Fibroblast of lung (primary cell): ENCODE results near the gene TMEM60. TPM values are rescaled to one million over a fixed set of nuclear protein-coding genes. Genes with fewer than 3 reads are reported as not detected.

Source experiments
- DNase-seq, 2 donors: peaks; one replicate each; pipeline versions ENCODE4 v3.0.0 to v3.0.0-alpha.2; 2010; ENCODE audit warnings: low read depth in 2 of 2
- H2AFZ ChIP-seq: 2 replicates; pipeline ENCODE4 v1.5.1; 2012; ENCODE audit warnings: low read length, control low read depth, inconsistent platforms
- H3K27ac ChIP-seq: 2 replicates; pipeline ENCODE4 v1.5.1; 2011; ENCODE audit warnings: low read length, control low read depth; ENCODE audit not compliant: insufficient read depth
- H3K27me3 ChIP-seq: 2 replicates; pipeline ENCODE4 v1.5.1; 2011; ENCODE audit warnings: mild to moderate bottlenecking, low read length; ENCODE audit not compliant: control insufficient read depth, insufficient read depth
- H3K36me3 ChIP-seq: 2 replicates; pipeline ENCODE4 v1.5.1; 2011; ENCODE audit warnings: low read length; ENCODE audit not compliant: control insufficient read depth, insufficient read depth
- H3K4me1 ChIP-seq: 2 replicates; pipeline ENCODE4 v1.5.1; 2011; ENCODE audit warnings: low read length; ENCODE audit not compliant: control insufficient read depth, insufficient read depth; ENCODE audit errors: extremely low read depth
- H3K4me2 ChIP-seq: 2 replicates; pipeline ENCODE4 v1.5.1; 2011; ENCODE audit warnings: low read length, control low read depth; ENCODE audit not compliant: insufficient read depth; ENCODE audit errors: extremely low read depth
- H3K4me3 ChIP-seq, 4 experiments: fragments of 200-600 bp in 1 of 4; sonication (generic) in 1 of 4; replicated peaks in 1 of 4; 2 replicates each; pipeline ENCODE4 v1.5.1; 2011 to 2016; ENCODE audit warnings: low read length in 4 of 4, low read depth in 3 of 4, mild to moderate bottlenecking in 3 of 4, control low read depth in 2 of 4, inconsistent platforms in 1 of 4, mixed read lengths in 1 of 4; ENCODE audit not compliant: insufficient read depth in 1 of 4; ENCODE audit errors: control extremely low read depth in 1 of 4
- H3K79me2 ChIP-seq: 2 replicates; pipeline ENCODE4 v1.5.1; 2012; ENCODE audit warnings: mild to moderate bottlenecking, low read length, inconsistent platforms; ENCODE audit not compliant: control insufficient read depth, insufficient read depth
- H3K9ac ChIP-seq: 2 replicates; pipeline ENCODE4 v1.5.1; 2011; ENCODE audit warnings: mild to moderate bottlenecking, low read length, control low read depth; ENCODE audit not compliant: insufficient read depth
- H3K9me3 ChIP-seq: 2 replicates; pipeline ENCODE4 v1.5.1; 2012; ENCODE audit warnings: low read depth, low read length; ENCODE audit not compliant: control insufficient read depth, insufficient read depth
- H4K20me1 ChIP-seq: 2 replicates; pipeline ENCODE4 v1.5.1; 2011; ENCODE audit warnings: low read length; ENCODE audit not compliant: control insufficient read depth, insufficient read depth; ENCODE audit errors: extremely low read depth
- EZH2 ChIP-seq: IDR thresholded peaks from 2 replicates; pipeline ENCODE4 v1.5.1; 2012; ENCODE audit warnings: low read length, control low read depth, mild to moderate bottlenecking; ENCODE audit errors: missing control alignments
- polyA minus RNA-seq: library from RNA; depleted of rRNA, polyadenylated mRNA; stranded (reverse); fragments of >200 nt; gene quantifications from 2 replicates; pipeline ENCODE4 v1.2.3, GENCODE V29; 2011; ENCODE audit warnings: low replicate concordance
- polyA plus RNA-seq, 2 donors: library from polyadenylated mRNA; depleted of rRNA in 1 of 2; stranded (reverse) in 1 of 2; unstranded in 1 of 2; fragments of >200 nt; gene quantifications; 2 replicates each; pipeline ENCODE4 v1.2.1, GENCODE V29; 2011 to 2012; ENCODE audit warnings: missing spikeins in 1 of 2
- total RNA-seq: library from RNA; depleted of rRNA; stranded (reverse); fragments of >200 nt; gene quantifications from 2 replicates; pipeline ENCODE4 v1.2.1, GENCODE V29; 2014
- TF ChIP-seq, protein P1 (sequence below), 2 donors: IDR thresholded peaks in 1 of 2; conservative IDR thresholded peaks in 1 of 2; 1 replicate in 1 of 2; 2 replicates in 1 of 2; pipeline ENCODE4 v1.5.1; 2011 to 2012; ENCODE audit warnings: low read length in 2 of 2, control low read depth in 1 of 2, inconsistent platforms in 1 of 2, low read depth in 1 of 2, mild to moderate bottlenecking in 1 of 2

Gene TMEM60, protein sequence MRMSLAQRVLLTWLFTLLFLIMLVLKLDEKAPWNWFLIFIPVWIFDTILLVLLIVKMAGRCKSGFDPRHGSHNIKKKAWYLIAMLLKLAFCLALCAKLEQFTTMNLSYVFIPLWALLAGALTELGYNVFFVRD
- total RNA-seq (19.8 and 24.4 TPM in 2 replicates), polyA plus RNA-seq (45.5 and 52.5 TPM in 2 replicates), polyA minus RNA-seq (2.4 and 5.9 TPM in 2 replicates)
- 32.1 and 39.1 TPM in 2 replicates for polyA plus RNA-seq (2012)

DNA sequence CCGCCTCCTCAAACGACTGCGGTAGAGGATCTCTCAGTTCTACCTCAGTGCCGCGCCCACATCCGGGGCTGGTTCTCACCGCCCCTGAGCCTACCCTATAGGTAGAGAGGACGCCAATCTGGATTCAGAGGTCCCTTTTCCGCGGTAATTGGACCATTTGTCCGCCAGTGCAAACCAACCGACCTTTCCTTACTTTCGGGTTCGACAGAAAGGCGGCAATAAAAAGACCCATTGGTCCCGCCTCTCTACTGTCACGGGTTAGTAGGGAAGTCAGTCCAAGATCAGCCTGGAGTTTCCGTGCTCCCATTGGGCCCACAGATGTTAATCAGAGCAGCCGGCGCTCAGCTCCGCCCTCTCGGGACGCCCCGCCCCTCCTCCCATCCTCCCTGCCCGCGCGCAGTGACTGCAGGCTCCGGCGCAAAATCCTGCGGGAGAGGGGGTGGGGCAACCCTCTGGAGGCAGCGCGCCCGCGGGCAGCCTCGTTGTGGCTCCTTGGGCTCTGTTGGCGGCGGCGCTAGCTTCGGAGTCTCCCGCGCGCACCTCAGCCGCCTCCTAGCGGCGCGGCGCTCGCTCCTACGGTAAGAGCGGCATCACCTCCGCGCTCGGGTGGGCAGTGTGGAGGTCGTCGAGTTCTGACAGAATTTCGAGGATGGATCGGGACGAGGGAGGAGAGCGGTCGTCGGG is at the start of gene TMEM60, which contains the start of gene PHTF2:
Gene TMEM60 (minus strand): TSS at position 41 of the 684 bp plus-strand sequence. CDS start 4,061 bp downstream, outside the sequence.
Gene PHTF2 (plus strand): TSS at position 380 of the 684 bp plus-strand sequence.
- H3K79me2 ChIP-seq, result peaks cover 75% of the 10 kb centered on the region
- H3K4me2 ChIP-seq, result peak within 1 kb of the TSS; percentile 87
- peak within 1 kb of the TSS; percentile 92 for H2AFZ ChIP-seq
- DNase-seq, result peak; percentile 100
- H3K27me3 ChIP-seq, result no peaks in the 10 kb centered on the region
- TF ChIP-seq EZH2, result no peak
- TF ChIP-seq, protein P1, sequence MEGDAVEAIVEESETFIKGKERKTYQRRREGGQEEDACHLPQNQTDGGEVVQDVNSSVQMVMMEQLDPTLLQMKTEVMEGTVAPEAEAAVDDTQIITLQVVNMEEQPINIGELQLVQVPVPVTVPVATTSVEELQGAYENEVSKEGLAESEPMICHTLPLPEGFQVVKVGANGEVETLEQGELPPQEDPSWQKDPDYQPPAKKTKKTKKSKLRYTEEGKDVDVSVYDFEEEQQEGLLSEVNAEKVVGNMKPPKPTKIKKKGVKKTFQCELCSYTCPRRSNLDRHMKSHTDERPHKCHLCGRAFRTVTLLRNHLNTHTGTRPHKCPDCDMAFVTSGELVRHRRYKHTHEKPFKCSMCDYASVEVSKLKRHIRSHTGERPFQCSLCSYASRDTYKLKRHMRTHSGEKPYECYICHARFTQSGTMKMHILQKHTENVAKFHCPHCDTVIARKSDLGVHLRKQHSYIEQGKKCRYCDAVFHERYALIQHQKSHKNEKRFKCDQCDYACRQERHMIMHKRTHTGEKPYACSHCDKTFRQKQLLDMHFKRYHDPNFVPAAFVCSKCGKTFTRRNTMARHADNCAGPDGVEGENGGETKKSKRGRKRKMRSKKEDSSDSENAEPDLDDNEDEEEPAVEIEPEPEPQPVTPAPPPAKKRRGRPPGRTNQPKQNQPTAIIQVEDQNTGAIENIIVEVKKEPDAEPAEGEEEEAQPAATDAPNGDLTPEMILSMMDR (conservative IDR thresholded peaks at IDR 0.05 in 1 of 2, IDR thresholded peaks at IDR 0.05 in 1 of 2; ENCODE audit: low read depth in 1 of 2, low read length in 2 of 2), result peak; percentile 37 to 52
- H3K9me3 ChIP-seq, result no peaks in the 10 kb centered on the region
- peak within 1 kb of the TSS; percentile 90 to 99 (median 97) for H3K4me3 ChIP-seq
- no peaks in the 10 kb centered on the region for H4K20me1 ChIP-seq
- H3K9ac ChIP-seq, result peak within 1 kb of the TSS; percentile 95
- H3K4me1 ChIP-seq, result peaks cover 2% of the 10 kb centered on the region
- H3K27ac ChIP-seq, result peak within 1 kb of the TSS; percentile 94
- H3K36me3 ChIP-seq, result peaks cover 1% of the 10 kb centered on the region

DNA sequence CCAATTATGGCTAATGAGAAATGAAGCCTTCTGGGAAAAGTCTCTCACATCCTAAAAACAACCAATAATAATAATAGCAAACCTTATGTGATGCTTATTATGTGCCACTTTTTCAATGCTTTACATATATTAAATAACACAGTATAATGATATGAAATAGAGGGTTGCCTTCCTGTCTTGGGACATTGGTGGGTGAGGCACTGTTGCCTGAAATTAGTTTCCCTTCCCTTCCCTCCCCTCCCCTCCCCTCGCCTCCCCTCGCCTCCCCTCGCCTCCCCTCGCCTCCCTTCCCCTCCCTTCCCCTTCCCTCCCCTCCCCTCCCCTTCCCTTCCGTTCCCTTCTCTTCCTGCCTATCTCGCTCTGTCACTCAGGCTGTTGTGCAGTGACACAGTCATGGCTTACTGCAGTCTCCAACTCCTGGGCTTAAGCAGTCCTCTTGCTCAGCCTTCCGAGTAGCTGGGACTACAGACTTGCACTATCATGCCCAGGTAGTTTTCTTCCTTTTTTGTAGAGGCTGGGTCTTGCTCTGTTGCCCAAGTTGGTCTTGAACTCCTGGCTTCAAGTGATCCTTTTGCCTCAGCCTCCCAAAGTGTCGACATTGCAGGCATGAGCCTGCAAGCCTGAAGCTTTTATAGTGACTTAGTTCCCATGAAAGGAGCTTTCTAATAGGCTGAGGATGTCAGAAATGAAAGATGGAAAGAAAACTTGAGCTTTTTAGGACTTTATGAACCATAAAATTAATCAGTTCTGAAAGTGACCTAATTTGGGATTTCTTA is 48.3 kb upstream of the TMEM60 start:
- DNase-seq, result no peak
- Histone ChIP-seq H3K9me3 (no peaks in the 10 kb centered on the region), H3K9ac (no peak overlapping the region), H4K20me1 (no peaks in the 10 kb centered on the region), H3K4me3 (no peak overlapping the region), H2AFZ (no peak overlapping the region), H3K27me3 (no peaks in the 10 kb centered on the region), H3K4me2 (no peak overlapping the region), H3K27ac (no peak overlapping the region), H3K4me1 (no peaks in the 10 kb centered on the region), H3K79me2 (no peaks in the 10 kb centered on the region), H3K36me3 (no peaks in the 10 kb centered on the region)
- TF ChIP-seq EZH2, result no peak
- TF ChIP-seq, protein P1 (conservative IDR thresholded peaks at IDR 0.05 in 1 of 2, IDR thresholded peaks at IDR 0.05 in 1 of 2; ENCODE audit: low read depth in 1 of 2, low read length in 2 of 2), result no peak

DNA sequence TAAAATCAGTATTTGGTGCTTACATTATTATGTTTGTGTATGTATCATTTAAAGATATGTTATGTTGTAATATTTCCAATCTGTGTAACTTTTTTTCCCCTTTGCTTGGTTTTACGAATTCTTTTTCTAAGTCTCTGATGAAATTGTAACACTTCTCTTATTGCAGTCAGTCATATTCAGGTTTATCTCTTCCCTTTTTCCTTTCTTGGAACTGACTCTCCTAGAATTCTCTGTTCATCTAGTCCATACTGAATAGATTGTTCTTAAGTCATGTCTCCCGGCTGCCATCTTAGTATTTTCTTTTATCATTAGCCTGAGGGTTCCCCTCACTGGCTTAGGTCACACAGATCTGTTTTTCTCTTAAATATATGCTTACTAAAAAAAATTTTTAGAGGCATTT is 45.0 kb upstream of the TMEM60 start:
- no peak overlapping the region for H3K4me2 ChIP-seq
- no peaks in the 10 kb centered on the region for H3K4me1 ChIP-seq
- no peak overlapping the region for H3K27ac ChIP-seq
- DNase-seq, result no peak
- peaks cover 3% of the 10 kb centered on the region for H3K79me2 ChIP-seq
- no peaks in the 10 kb centered on the region for H3K9me3 ChIP-seq
- H3K4me3 ChIP-seq, result no peak overlapping the region
- no peaks in the 10 kb centered on the region for H3K36me3 ChIP-seq
- no peak for TF ChIP-seq EZH2
- TF ChIP-seq, protein P1 (conservative IDR thresholded peaks at IDR 0.05 in 1 of 2, IDR thresholded peaks at IDR 0.05 in 1 of 2; ENCODE audit: low read depth in 1 of 2, low read length in 2 of 2), result no peak
- H2AFZ ChIP-seq, result no peak overlapping the region
- no peaks in the 10 kb centered on the region for H4K20me1 ChIP-seq
- no peaks in the 10 kb centered on the region for H3K27me3 ChIP-seq
- no peak overlapping the region for H3K9ac ChIP-seq
